Uterus (tissue), 4 donors: ENCODE data around the gene ZNF497. TPM values are rescaled to one million over a fixed set of nuclear protein-coding genes. Genes with fewer than 3 reads are reported as not detected.

ENCODE experiments used
- DNase-seq, 2 donors: peaks; one replicate each; pipeline ENCODE4 v3.0.0-alpha.2; 2019 to 2020
- H3K27ac ChIP-seq, 2 donors: fragments of 200-600 bp; sonication (generic); 1 replicate in 1 of 2; 2 replicates in 1 of 2; pipeline ENCODE4 v1.5.1; 2016 to 2018
- H3K27me3 ChIP-seq, 2 donors: fragments of 200-600 bp; sonication (generic); one replicate each; pipeline ENCODE4 v1.5.1; 2018 to 2019; ENCODE audit warnings: control low read depth in 1 of 2
- H3K36me3 ChIP-seq, 2 donors: fragments of 200-600 bp; sonication (generic); one replicate each; pipeline ENCODE4 v1.5.1; 2019; ENCODE audit warnings: control low read depth in 1 of 2
- H3K4me1 ChIP-seq, 2 donors: fragments of 200-600 bp; sonication (generic); one replicate each; pipeline ENCODE4 v1.5.1; 2018 to 2019; ENCODE audit warnings: control low read depth in 1 of 2
- H3K4me3 ChIP-seq, 2 donors: fragments of 200-600 bp; sonication (generic); 1 replicate in 1 of 2; 2 replicates in 1 of 2; pipeline ENCODE4 v1.5.1; 2018 to 2019; ENCODE audit warnings: mild to moderate bottlenecking in 1 of 2
- H3K9me3 ChIP-seq, 2 donors: fragments of 200-600 bp; sonication (generic); one replicate each; pipeline ENCODE4 v1.5.1; 2019; ENCODE audit warnings: control low read depth in 1 of 2
- CTCF ChIP-seq, 4 experiments: fragments of 200-600 bp in 2 of 4; fragments of 450-650 bp in 2 of 4; sonication (generic) in 2 of 4; IDR thresholded peaks; one replicate each; pipeline ENCODE4 v1.5.1; 2016 to 2019; ENCODE audit warnings: antibody characterized with exemption in 4 of 4, mild to moderate bottlenecking in 2 of 4, moderate library complexity in 1 of 4
- POLR2A ChIP-seq, 2 donors: fragments of 450-650 bp; IDR thresholded peaks; one replicate each; pipeline ENCODE4 v1.6.1; 2016; ENCODE audit warnings: antibody characterized with exemption in 2 of 2, mild to moderate bottlenecking in 1 of 2, moderate library complexity in 1 of 2
- intact Hi-C: fragments of 100-400 bp; cut with DNase I; formaldehyde crosslinking; loops from one replicate; pipeline ENCODE4 v1.15.1; 2023; ENCODE audit warnings: low total_unique reads
- total RNA-seq, 4 donors: library from RNA; depleted of rRNA in 3 of 4; stranded (reverse); fragments of >200 nt in 3 of 4; gene quantifications; one replicate each; pipeline versions ENCODE4 v1.1.0 to v1.2.4, GENCODE V29; 2014 to 2023
- donor health status: DM: yes; HTN: yes; CAD: no.

Gene ZNF497
- total RNA-seq, 4 donors from 2014 or later, result 3.4 to 7.2 (median 6.8) TPM; not detected in 1

DNA sequence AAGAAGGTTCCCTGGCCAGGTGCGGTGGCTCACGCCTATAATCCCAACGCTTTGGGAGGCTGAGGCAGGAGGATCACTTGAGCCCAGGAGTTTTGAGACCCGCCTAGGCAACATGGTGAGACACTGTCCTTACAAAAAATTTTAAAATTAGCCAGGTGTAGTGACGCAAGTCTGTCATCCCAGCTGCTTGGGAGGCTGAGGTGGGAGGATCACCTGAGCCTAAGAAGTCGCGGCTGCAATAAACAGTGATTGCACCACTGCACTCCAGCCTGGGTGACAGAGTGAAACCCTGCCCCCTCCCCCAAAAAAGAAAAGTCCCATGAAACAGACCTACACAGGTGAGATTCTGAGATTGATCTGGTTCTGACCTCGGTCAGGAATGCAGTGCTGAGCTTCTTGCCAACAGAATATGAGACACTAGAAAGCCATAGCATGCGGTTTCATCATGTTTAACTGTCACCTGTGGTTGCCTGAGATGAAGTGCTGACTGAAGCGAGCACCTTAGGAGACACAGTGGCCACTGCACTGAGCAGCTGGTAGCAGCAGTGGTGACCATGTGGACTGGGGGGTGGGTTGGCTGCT, 7.2 kb downstream of the ZNF497 start:
- intact Hi-C loops, result no loop called here
- TF ChIP-seq POLR2A (IDR thresholded peaks at IDR 0.05) (no peak), CTCF (IDR thresholded peaks at IDR 0.05) (no peak)
- no peak for DNase-seq
- Histone ChIP-seq H3K4me3 (no peak overlapping the region), H3K4me1 (peaks cover 0 to 15% of the 10 kb centered on the region in 2 donors), H3K9me3 (no peaks in the 10 kb centered on the region), H3K27me3 (no peaks in the 10 kb centered on the region), H3K27ac (no peak overlapping the region), H3K36me3 (no peaks in the 10 kb centered on the region)

GRCh38 chr19:58354478-58355030, 8.0 kb downstream of the ZNF497 start:
- Histone ChIP-seq H3K27ac (no peak overlapping the region), H3K9me3 (no peaks in the 10 kb centered on the region), H3K4me1 (peaks cover 0 to 15% of the 10 kb centered on the region in 2 donors), H3K27me3 (no peaks in the 10 kb centered on the region), H3K4me3 (no peak overlapping the region), H3K36me3 (no peaks in the 10 kb centered on the region)
- intact Hi-C loops, result no loop called here
- TF ChIP-seq CTCF (IDR thresholded peaks at IDR 0.05) (no peak), POLR2A (IDR thresholded peaks at IDR 0.05) (no peak)
- no peak for DNase-seq

- Histone ChIP-seq H3K27ac (no peak overlapping the region), H3K27me3 (no peaks in the 10 kb centered on the region), H3K36me3 (no peaks in the 10 kb centered on the region), H3K4me3 (no peak overlapping the region), H3K9me3 (no peaks in the 10 kb centered on the region), H3K4me1 (peaks cover 0 to 15% of the 10 kb centered on the region in 2 donors)
- DNase-seq, result no peak
- no peak for TF ChIP-seq CTCF (IDR thresholded peaks at IDR 0.05)
- TF ChIP-seq POLR2A (IDR thresholded peaks at IDR 0.05), result no peak
- intact Hi-C loops, result no loop called here
Measured at GRCh38 chr19:58353717-58354477, 8.7 kb downstream of the ZNF497 start.

GRCh38 chr19:58352760-58353671, 9.5 kb downstream of the ZNF497 start, which contains the start of gene A1BG:
Gene A1BG, minus strand, starts transcription at chr19:58353492. Its CDS starts 55 bp downstream, at chr19:58353437.
- DNase-seq, result no peak

More at GRCh38 chr19:58352760-58353671, 9.5 kb downstream of the ZNF497 start, which contains the start of gene A1BG:
- no peak for TF ChIP-seq CTCF (IDR thresholded peaks at IDR 0.05)
- no peak for TF ChIP-seq POLR2A (IDR thresholded peaks at IDR 0.05)
- Histone ChIP-seq H3K4me1 (peaks cover 0 to 15% of the 10 kb centered on the region in 2 donors), H3K4me3 (no peak within 1 kb of the TSS), H3K9me3 (no peaks in the 10 kb centered on the region), H3K27me3 (no peaks in the 10 kb centered on the region), H3K27ac (no peak within 1 kb of the TSS), H3K36me3 (no peaks in the 10 kb centered on the region)
- intact Hi-C loops, result no loop called here
